H1 (cell line): Measurements from ENCODE around the gene ADGRB2. TPM values are rescaled to one million over a fixed set of nuclear protein-coding genes. Genes with fewer than 3 reads are reported as not detected.
A peak's percentile ranks its signal among the peaks of the same experiment; 100 is the strongest.
"Not testable (repeated sequence)": the region's sequence is repeated elsewhere in the genome, so short reads cannot be mapped to it uniquely, and the experiment has no call there.

ENCODE experiments used
- CTCF ChIA-PET: fragments of 300-600 bp; sonication (Branson Sonifier 250); formaldehyde crosslinking; loops from one replicate; lab custom pipeline; 2021; ENCODE audit not compliant: partially characterized antibody; lab: Charles Lee
- POLR2A ChIA-PET: fragments of 300-600 bp; sonication (Branson Sonifier 250); formaldehyde crosslinking; loops from one replicate; lab custom pipeline; 2021; ENCODE audit warnings: inconsistent platforms; ENCODE audit not compliant: partially characterized antibody; lab: Charles Lee
- DNase-seq, 2 experiments: peaks; one replicate each; pipeline versions ENCODE4 v3.0.0 to v3.0.0-alpha.2; 2010 to 2022; ENCODE audit warnings: low spot score in 2 of 2, low read depth in 1 of 2, mixed read lengths in 1 of 2
- FAIRE-seq: peaks from 2 replicates; lab custom pipeline; 2011; peaks lifted over from hg19 to GRCh38; lab: Jason Lieb, UNC
- H2AFZ ChIP-seq: 2 replicates; pipeline ENCODE4 v1.8.1; 2012; ENCODE audit warnings: low read length, inconsistent platforms
- H2AK5ac ChIP-seq: 2 replicates; pipeline ENCODE4 v1.6.1; 2013; ENCODE audit warnings: low read depth, low read length
- H2BK120ac ChIP-seq: replicated peaks from 2 replicates; pipeline ENCODE3; 2013; ENCODE audit warnings: low read depth, low read length, inconsistent platforms
- H2BK12ac ChIP-seq: 2 replicates; pipeline ENCODE4 v1.6.1; 2013; ENCODE audit warnings: low read depth, low read length
- H2BK15ac ChIP-seq: 2 replicates; pipeline ENCODE4 v1.6.1; 2013; ENCODE audit warnings: low read length
- H2BK20ac ChIP-seq: 2 replicates; pipeline ENCODE4 v1.6.1; 2013; ENCODE audit warnings: low read length
- H2BK5ac ChIP-seq: 2 replicates; pipeline ENCODE4 v1.6.1; 2013; ENCODE audit warnings: low read depth, low read length
- H3K14ac ChIP-seq: 2 replicates; pipeline ENCODE4 v1.6.1; 2013; ENCODE audit warnings: inconsistent platforms; ENCODE audit not compliant: insufficient read length
- H3K18ac ChIP-seq: 2 replicates; pipeline ENCODE4 v1.6.1; 2013; ENCODE audit warnings: low read length; ENCODE audit errors: extremely low read depth
- H3K23ac ChIP-seq: 2 replicates; pipeline ENCODE4 v1.6.1; 2013; ENCODE audit warnings: inconsistent platforms; ENCODE audit not compliant: insufficient read length
- H3K23me2 ChIP-seq: 2 replicates; pipeline ENCODE4 v1.6.1; 2013; ENCODE audit warnings: low read depth, low read length
- H3K27ac ChIP-seq: 2 replicates; pipeline ENCODE4 v1.6.1; 2011; ENCODE audit warnings: low read depth, low read length, inconsistent platforms
- H3K27me3 ChIP-seq, 4 experiments: replicated peaks in 1 of 4; 1 replicate in 1 of 4; 2 replicates in 3 of 4; pipeline versions ENCODE4 v1.6.1 to v1.8.1; 2011 to 2013; ENCODE audit warnings: low read length in 3 of 4, mild to moderate bottlenecking in 3 of 4, inconsistent platforms in 2 of 4, mixed read lengths in 2 of 4, moderate library complexity in 1 of 4; ENCODE audit not compliant: control insufficient read depth in 3 of 4, insufficient read depth in 3 of 4; ENCODE audit errors: extremely low read depth in 1 of 4
- H3K36me3 ChIP-seq, 4 experiments: 2 replicates each; pipeline versions ENCODE4 v1.6.1 to v1.8.1; 2011 to 2013; ENCODE audit warnings: mild to moderate bottlenecking in 4 of 4, low read length in 3 of 4, moderate library complexity in 2 of 4, control low read depth in 1 of 4, inconsistent platforms in 1 of 4; ENCODE audit not compliant: insufficient read depth in 4 of 4, control insufficient read depth in 2 of 4
- H3K4ac ChIP-seq: replicated peaks from 2 replicates; pipeline ENCODE3; 2013; ENCODE audit warnings: low read length, low read depth, mixed read lengths, inconsistent platforms; ENCODE audit not compliant: insufficient read length
- H3K4me1 ChIP-seq, 4 experiments: replicated peaks in 1 of 4; 1 replicate in 1 of 4; 2 replicates in 3 of 4; pipeline versions ENCODE4 v1.6.1 to v1.8.1; 2011 to 2013; ENCODE audit warnings: low read length in 3 of 4, inconsistent platforms in 2 of 4, mixed read lengths in 1 of 4; ENCODE audit not compliant: insufficient read depth in 4 of 4, control insufficient read depth in 3 of 4
- H3K4me2 ChIP-seq, 2 experiments: 2 replicates each; pipeline versions ENCODE4 v1.6.1 to v1.8.1; 2011 to 2013; ENCODE audit warnings: low read depth in 2 of 2, low read length in 2 of 2, control low read depth in 1 of 2, inconsistent platforms in 1 of 2, mild to moderate bottlenecking in 1 of 2; ENCODE audit not compliant: insufficient read depth in 1 of 2
- H3K4me3 ChIP-seq, 4 experiments: fragments of 200-600, 300-600 bp in 1 of 4; sonication (generic), shearing (Covaris generic), sonication (Bioruptor Twin) in 1 of 4; 2 replicates each; pipeline versions ENCODE4 v1.5.1 to v1.8.1; 2011 to 2016; ENCODE audit warnings: low read length in 4 of 4, low read depth in 3 of 4, control low read depth in 2 of 4, inconsistent platforms in 2 of 4, mild to moderate bottlenecking in 2 of 4, mixed read lengths in 1 of 4, moderate library complexity in 1 of 4; ENCODE audit not compliant: insufficient read depth in 2 of 4; ENCODE audit errors: extremely low read depth in 1 of 4
- H3K56ac ChIP-seq: replicated peaks from 2 replicates; pipeline ENCODE3; 2013; ENCODE audit warnings: low read depth, mild to moderate bottlenecking, mixed read lengths, low read length, inconsistent platforms; ENCODE audit not compliant: insufficient read length
- H3K79me1 ChIP-seq: 2 replicates; pipeline ENCODE4 v1.6.1; 2013; ENCODE audit warnings: low read depth, low read length, control low read depth
- H3K79me2 ChIP-seq, 2 experiments: 2 replicates each; pipeline versions ENCODE4 v1.6.1 to v1.8.1; 2012 to 2013; ENCODE audit warnings: low read length in 2 of 2, mild to moderate bottlenecking in 2 of 2, inconsistent platforms in 1 of 2; ENCODE audit not compliant: insufficient read depth in 2 of 2, control insufficient read depth in 1 of 2
- H3K9ac ChIP-seq, 4 experiments: replicated peaks in 1 of 4; 1 replicate in 1 of 4; 2 replicates in 3 of 4; pipeline versions ENCODE4 v1.6.1 to v1.8.1; 2011 to 2013; ENCODE audit warnings: low read depth in 3 of 4, low read length in 3 of 4, control low read depth in 2 of 4, mild to moderate bottlenecking in 2 of 4, moderate library complexity in 2 of 4, inconsistent platforms in 1 of 4; ENCODE audit errors: extremely low read depth in 1 of 4
- H3K9me3 ChIP-seq, 2 experiments: 2 replicates each; pipeline versions ENCODE4 v1.6.1 to v1.8.1; 2012 to 2013; ENCODE audit warnings: mild to moderate bottlenecking in 2 of 2, moderate library complexity in 2 of 2, control low read depth in 1 of 2, inconsistent platforms in 1 of 2, low read depth in 1 of 2, low read length in 1 of 2, mixed read lengths in 1 of 2; ENCODE audit not compliant: insufficient read depth in 2 of 2
- H4K20me1 ChIP-seq, 2 experiments: replicated peaks in 1 of 2; 2 replicates each; pipeline versions ENCODE3 to v1.8.1; 2011 to 2013; ENCODE audit warnings: inconsistent platforms in 2 of 2, low read length in 2 of 2, mild to moderate bottlenecking in 1 of 2; ENCODE audit not compliant: insufficient read depth in 2 of 2, control insufficient read depth in 1 of 2
- H4K5ac ChIP-seq: 2 replicates; pipeline ENCODE4 v1.6.1; 2013; ENCODE audit warnings: low read length, low read depth, mixed read lengths, inconsistent platforms; ENCODE audit not compliant: insufficient read length
- H4K8ac ChIP-seq: 2 replicates; pipeline ENCODE4 v1.8.0; 2013; ENCODE audit warnings: mild to moderate bottlenecking, moderate library complexity, low read length, inconsistent platforms; ENCODE audit not compliant: insufficient read depth; ENCODE audit errors: extremely low read depth
- H4K91ac ChIP-seq: replicated peaks from 2 replicates; pipeline ENCODE3; 2013; ENCODE audit warnings: low read length, mixed read lengths, inconsistent platforms; ENCODE audit not compliant: insufficient read length
- WGBS, 2 experiments: shearing (Covaris generic) in 1 of 2; methylation state at CpG; one replicate each; pipeline versions ENCODE4 v1.1.6 to v1.1.7; 2013 to 2015; ENCODE audit warnings: low lambda C conversion rate in 2 of 2, mixed read lengths in 2 of 2, inconsistent platforms in 1 of 2, low coverage in 1 of 2, missing lambda C conversion rate in 1 of 2; ENCODE audit not compliant: insufficient replicate concordance in 2 of 2, insufficient coverage in 1 of 2, insufficient read length in 1 of 2; ENCODE audit errors: extremely low coverage in 1 of 2, missing lambda C conversion rate in 1 of 2; 5-methylcytosine and 5-hydroxymethylcytosine counted together
- polyA plus RNA-seq, 7 experiments: library from polyadenylated mRNA; depleted of rRNA in 3 of 7; stranded (reverse) in 5 of 7; unstranded in 2 of 7; fragments of >200 nt in 5 of 7; fragments of 200-250 nt in 2 of 7; gene quantifications; 1 replicate in 5 of 7; 2 replicates in 1 of 7; 4 replicates in 1 of 7; pipeline versions ENCODE4 v1.2.1 to v1.2.3, GENCODE V29; 2011 to 2013; ENCODE audit warnings: missing spikeins in 2 of 7, mixed read lengths in 2 of 7
- total RNA-seq: library from RNA; stranded (reverse); fragmentation: NEBNext Ultra II Directional; extraction: Animal tissue kit (Norgen Biotek cat#: 25700); gene quantifications from 2 replicates; pipeline ENCODE4 v1.2.1, GENCODE V29; 2021

The ADGRB2 gene
- total and polyA plus RNA-seq, 2 of the 8 experiments (the other 6 are each of a cell fraction or from before 2014, with no cell fraction given), result 15.6 to 26.2 TPM

GRCh38 chr1:31707059-31707600 is 57.0 kb downstream of the ADGRB2 start:
- not testable (repeated sequence) for H2BK15ac ChIP-seq, H3K79me1 ChIP-seq, H2BK20ac ChIP-seq, H3K23ac ChIP-seq, H4K20me1 ChIP-seq, H3K23me2 ChIP-seq, H3K27me3 ChIP-seq, H3K9me3 ChIP-seq, H4K8ac ChIP-seq, H3K79me2 ChIP-seq, DNase-seq, H3K36me3 ChIP-seq, H3K56ac ChIP-seq, H2AK5ac ChIP-seq, H3K27ac ChIP-seq, H3K4me3 ChIP-seq, H2AFZ ChIP-seq, H3K4me2 ChIP-seq, H2BK5ac ChIP-seq, H3K4ac ChIP-seq, H3K18ac ChIP-seq, H2BK120ac ChIP-seq, H3K9ac ChIP-seq, FAIRE-seq, H4K5ac ChIP-seq, H3K14ac ChIP-seq
- POLR2A ChIA-PET, result interaction anchor here (1.5 to 7.3 kb wide), 2 partner anchors 8 to 13 kb away, joined by 3 to 43 read pairs; no protein-coding TSS in a partner anchor
- CTCF ChIA-PET, result interaction anchor here (1.8 to 11.5 kb wide), 5 partner anchors 17 to 83 kb away, joined by 7 to 181 read pairs (median 24); no protein-coding TSS in a partner anchor
- Histone ChIP-seq H2BK12ac (0 out of 2 replicates have a peak overlapping the region, but pooled peaks have one; percentile 62), H3K4me1 (peaks cover 9 to 28% (median 16%) of the 10 kb centered on the region in 4 experiments), H4K91ac (peak overlapping the region; percentile 22)
- 80% methylated on average over 4 of the region's 4 CpGs; no CpG with 5 or more reads in 1 of the 2 experiments for WGBS, 2 experiments
